AG10803 (cell line): ENCODE data around the gene BGN.

ENCODE experiments used
- DNase-seq: peaks from one replicate; pipeline ENCODE4 v3.0.0; 2010; ENCODE audit warnings: low read depth
- H3K4me3 ChIP-seq: 2 replicates; pipeline ENCODE4 v1.5.1; 2011; ENCODE audit warnings: mild to moderate bottlenecking, low read length, control low read depth
- CTCF ChIP-seq: conservative IDR thresholded peaks from 2 replicates; pipeline ENCODE4 v1.5.1; 2011; ENCODE audit warnings: mild to moderate bottlenecking, low read length, control low read depth, inconsistent platforms

The BGN gene

GRCh38 chrX:153520287-153520917 is 25.6 kb downstream of the BGN start:
- H3K4me3 ChIP-seq = no peak overlapping the region
- TF ChIP-seq CTCF = no peak
- no peak for DNase-seq

- no peak for DNase-seq
Observed at GRCh38 chrX:153521034-153521433, 26.3 kb downstream of the BGN start.

GRCh38 chrX:153522259-153522658 is 27.5 kb downstream of the BGN start:
- H3K4me3 ChIP-seq = no peak overlapping the region
- no peak for TF ChIP-seq CTCF
- DNase-seq = no peak

More at GRCh38 chrX:153521034-153521433, 26.3 kb downstream of the BGN start:
- H3K4me3 ChIP-seq = no peak overlapping the region
- no peak for TF ChIP-seq CTCF

- no peak overlapping the region for H3K4me3 ChIP-seq
- DNase-seq = no peak
- TF ChIP-seq CTCF = no peak
Observed at GRCh38 chrX:153523269-153523668, 28.5 kb downstream of the BGN start.

GRCh38 chrX:153524234-153524633 is 29.5 kb downstream of the BGN start:
- H3K4me3 ChIP-seq = no peak overlapping the region
- no peak for DNase-seq
- no peak for TF ChIP-seq CTCF

- H3K4me3 ChIP-seq = no peak overlapping the region
- DNase-seq = no peak
- no peak for TF ChIP-seq CTCF
Observed at GRCh38 chrX:153525451-153525850, 30.7 kb downstream of the BGN start.

- TF ChIP-seq CTCF = no peak
- no peak overlapping the region for H3K4me3 ChIP-seq
- no peak for DNase-seq
Observed at GRCh38 chrX:153526042-153526441, 31.3 kb downstream of the BGN start.
